ENCODE data around the gene TTC7B.
"Not testable (repeated sequence)": the region's sequence is repeated elsewhere in the genome, so short reads cannot be mapped to it uniquely, and the experiment has no call there.

Gene TTC7B

DNA sequence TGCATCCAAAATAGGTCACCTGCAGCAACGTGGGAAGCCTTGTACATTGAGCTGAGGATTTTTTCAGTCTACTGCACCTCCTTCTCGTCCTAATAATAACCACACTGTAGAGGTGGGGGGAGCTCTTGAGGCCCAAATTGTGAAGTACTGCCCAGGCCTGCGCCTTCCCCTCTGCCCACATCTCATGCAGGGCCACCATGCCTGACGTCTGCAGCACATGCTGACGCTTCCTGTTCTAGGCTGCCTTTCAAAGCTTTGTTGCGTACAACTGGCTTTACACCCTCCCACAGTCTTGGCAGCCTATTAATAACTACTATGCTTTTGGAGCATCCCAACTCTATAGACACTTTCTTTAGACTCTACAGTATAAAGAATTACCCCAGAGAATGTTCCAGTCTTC is 26.5 kb upstream of the TTC7B start:
- no peak for DNase-seq (ENCODE audit: low read depth)
- H3K4me3 ChIP-seq (ENCODE audit: low read depth, low read length) = no peak overlapping the region
- TF ChIP-seq, protein P1, sequence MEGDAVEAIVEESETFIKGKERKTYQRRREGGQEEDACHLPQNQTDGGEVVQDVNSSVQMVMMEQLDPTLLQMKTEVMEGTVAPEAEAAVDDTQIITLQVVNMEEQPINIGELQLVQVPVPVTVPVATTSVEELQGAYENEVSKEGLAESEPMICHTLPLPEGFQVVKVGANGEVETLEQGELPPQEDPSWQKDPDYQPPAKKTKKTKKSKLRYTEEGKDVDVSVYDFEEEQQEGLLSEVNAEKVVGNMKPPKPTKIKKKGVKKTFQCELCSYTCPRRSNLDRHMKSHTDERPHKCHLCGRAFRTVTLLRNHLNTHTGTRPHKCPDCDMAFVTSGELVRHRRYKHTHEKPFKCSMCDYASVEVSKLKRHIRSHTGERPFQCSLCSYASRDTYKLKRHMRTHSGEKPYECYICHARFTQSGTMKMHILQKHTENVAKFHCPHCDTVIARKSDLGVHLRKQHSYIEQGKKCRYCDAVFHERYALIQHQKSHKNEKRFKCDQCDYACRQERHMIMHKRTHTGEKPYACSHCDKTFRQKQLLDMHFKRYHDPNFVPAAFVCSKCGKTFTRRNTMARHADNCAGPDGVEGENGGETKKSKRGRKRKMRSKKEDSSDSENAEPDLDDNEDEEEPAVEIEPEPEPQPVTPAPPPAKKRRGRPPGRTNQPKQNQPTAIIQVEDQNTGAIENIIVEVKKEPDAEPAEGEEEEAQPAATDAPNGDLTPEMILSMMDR (IDR thresholded peaks at IDR 0.05; ENCODE audit: low read depth, low read length, missing control alignments) = no peak

DNA sequence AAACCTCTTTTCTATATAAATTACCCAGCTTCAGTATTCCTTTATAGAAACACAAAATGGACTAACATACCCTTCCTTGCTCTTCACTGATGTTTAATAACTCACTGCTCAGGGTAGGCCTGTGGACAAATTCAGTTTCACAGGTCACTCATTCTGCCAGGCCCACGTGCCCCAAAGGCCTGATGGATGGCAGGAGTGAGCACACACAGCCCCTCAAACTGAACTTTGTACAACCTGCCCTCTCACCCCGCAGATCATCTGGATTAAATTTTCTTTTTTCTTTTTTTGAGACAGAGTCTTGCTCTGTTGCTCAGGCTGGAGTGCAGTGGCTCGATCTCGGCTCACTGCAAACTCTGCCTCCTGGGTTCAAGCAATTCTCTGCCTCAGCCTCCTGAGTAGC is 24.4 kb upstream of the TTC7B start:
- not testable (repeated sequence) for DNase-seq (ENCODE audit: low read depth); H3K4me3 ChIP-seq (ENCODE audit: low read depth, low read length)

GRCh38 chr14:90839889-90840266 is 23.6 kb upstream of the TTC7B start:
- TF ChIP-seq, protein P1 (IDR thresholded peaks at IDR 0.05; ENCODE audit: low read depth, low read length, missing control alignments) = no peak
- H3K4me3 ChIP-seq (ENCODE audit: low read depth, low read length) = no peak overlapping the region

GRCh38 chr14:90839024-90839888 is 23.0 kb upstream of the TTC7B start:
- DNase-seq (ENCODE audit: low read depth) = no peak

More at GRCh38 chr14:90839889-90840266, 23.6 kb upstream of the TTC7B start:
- DNase-seq (ENCODE audit: low read depth) = no peak

DNA sequence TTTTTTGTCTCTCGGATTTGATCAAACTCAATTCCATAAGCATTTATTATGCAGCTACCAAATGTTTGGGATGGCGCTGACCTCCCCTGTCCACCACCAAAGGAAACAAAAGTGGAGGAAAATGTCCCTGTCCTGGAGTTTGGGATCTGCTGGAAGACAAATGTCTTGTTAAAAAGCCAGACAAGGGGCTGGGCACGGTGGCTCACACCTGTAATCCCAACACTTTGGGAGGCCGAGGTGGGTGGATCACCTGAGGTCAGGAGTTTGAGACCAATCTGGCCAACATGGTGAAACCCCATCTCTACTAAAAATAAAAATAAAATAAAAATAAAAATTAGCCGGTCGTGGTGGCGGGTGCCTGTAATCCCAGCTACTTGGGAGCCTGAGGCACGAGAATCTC is 22.3 kb upstream of the TTC7B start:
- not testable (repeated sequence) for DNase-seq (ENCODE audit: low read depth); H3K4me3 ChIP-seq (ENCODE audit: low read depth, low read length)

More at GRCh38 chr14:90839024-90839888, 23.0 kb upstream of the TTC7B start:
- TF ChIP-seq, protein P1 (IDR thresholded peaks at IDR 0.05; ENCODE audit: low read depth, low read length, missing control alignments) = no peak
- H3K4me3 ChIP-seq (ENCODE audit: low read depth, low read length) = no peak overlapping the region

DNA sequence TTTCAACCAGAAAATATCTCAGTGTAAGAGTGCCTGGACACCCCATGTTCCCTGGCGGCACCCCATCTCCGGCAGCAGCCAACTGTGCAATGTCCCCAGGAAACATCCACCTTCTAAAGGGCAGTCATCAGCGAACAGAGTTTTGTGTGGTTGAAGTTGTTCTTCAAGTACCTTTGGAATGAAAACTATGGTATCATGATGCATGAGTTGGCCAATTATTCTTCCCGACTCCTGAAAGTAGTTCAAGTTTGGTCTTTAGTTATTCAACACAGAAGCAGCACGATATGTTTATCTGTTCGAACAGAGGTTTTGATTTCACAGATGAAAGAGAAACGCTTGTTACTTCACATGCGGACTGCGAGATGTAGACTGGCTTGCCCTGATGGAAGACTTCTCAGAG is 21.1 kb upstream of the TTC7B start:
- no peak for DNase-seq (ENCODE audit: low read depth)
- H3K4me3 ChIP-seq (ENCODE audit: low read depth, low read length) = no peak overlapping the region
- TF ChIP-seq, protein P1 (IDR thresholded peaks at IDR 0.05; ENCODE audit: low read depth, low read length, missing control alignments) = no peak

- TF ChIP-seq, protein P1 (IDR thresholded peaks at IDR 0.05; ENCODE audit: low read depth, low read length, missing control alignments) = no peak
- DNase-seq (ENCODE audit: low read depth) = no peak
- no peak overlapping the region for H3K4me3 ChIP-seq (ENCODE audit: low read depth, low read length)
These were observed 20.4 kb upstream of the TTC7B start for GRCh38 chr14:90836692-90837063.

- H3K4me3 ChIP-seq (ENCODE audit: low read depth, low read length) = no peak overlapping the region
- no peak for DNase-seq (ENCODE audit: low read depth)
- TF ChIP-seq, protein P1 (IDR thresholded peaks at IDR 0.05; ENCODE audit: low read depth, low read length, missing control alignments) = no peak
These were observed 15.6 kb upstream of the TTC7B start for GRCh38 chr14:90831821-90832220.

Measured in GM12864 (cell line).